Calu3 (cell line): ENCODE results near the gene ADA. TPM values are rescaled to one million over a fixed set of nuclear protein-coding genes. Genes with fewer than 3 reads are reported as not detected.

Experiments
- BruUV-seq: library from RNA; stranded (reverse); fragments of 400-500 nt; replicated peaks from 2 replicates; lab custom pipeline; 2021; lab: Mats Ljungman, UMichigan
- CTCF ChIA-PET: fragments of 300-600 bp; sonication (Branson Sonifier 250); formaldehyde crosslinking; loops from one replicate; lab custom pipeline; 2022; ENCODE audit warnings: antibody characterized with exemption; lab: Charles Lee
- DNase-seq: peaks from one replicate; pipeline ENCODE4 v3.0.0; 2022
- H3K27ac Mint-ChIP-seq: one replicate; pipeline ENCODE4 v1.8.0; 2022; ENCODE audit warnings: mixed read lengths; ENCODE audit not compliant: unreplicated experiment
- H3K27me3 Mint-ChIP-seq: one replicate; pipeline ENCODE4 v1.8.0; 2022; ENCODE audit warnings: mixed read lengths; ENCODE audit not compliant: unreplicated experiment
- H3K36me3 Mint-ChIP-seq: one replicate; pipeline ENCODE4 v1.8.0; 2022; ENCODE audit warnings: mild to moderate bottlenecking, moderate library complexity, mixed read lengths; ENCODE audit not compliant: insufficient read depth, unreplicated experiment
- H3K4me1 Mint-ChIP-seq: one replicate; pipeline ENCODE4 v1.8.0; 2022; ENCODE audit warnings: mild to moderate bottlenecking, low read depth, mixed read lengths; ENCODE audit not compliant: unreplicated experiment
- H3K4me3 Mint-ChIP-seq: one replicate; pipeline ENCODE4 v1.8.0; 2022; ENCODE audit warnings: mild to moderate bottlenecking, low read depth, moderate library complexity, mixed read lengths; ENCODE audit not compliant: unreplicated experiment
- H3K9me3 Mint-ChIP-seq: one replicate; pipeline ENCODE4 v1.8.0; 2022; ENCODE audit warnings: low read depth, mixed read lengths; ENCODE audit not compliant: unreplicated experiment
- intact Hi-C: fragments of 100-400 bp; cut with micrococcal nuclease; formaldehyde crosslinking; loops from one replicate; pipeline ENCODE4 v1.10.0; 2022; ENCODE audit not compliant: unreplicated experiment
- total RNA-seq: library from RNA; stranded (reverse); gene quantifications from 2 replicates; pipeline ENCODE4 v1.2.3, GENCODE V29; 2022
- TF ChIP-seq, protein P1 (sequence below): fragments of 200-600 bp; IDR thresholded peaks from one replicate; pipeline ENCODE4 v1.8.0; 2022; ENCODE audit warnings: antibody characterized with exemption; ENCODE audit not compliant: unreplicated experiment

ADA gene
- total RNA-seq, 1 experiment from 2014 or later, result 7.5 TPM

- BruUV-seq, result no TSS peak
- Mint-ChIP-seq H3K4me1 (peaks cover 19% of the 10 kb centered on the region), H3K36me3 (no peaks in the 10 kb centered on the region), H3K27ac (no peak overlapping the region), H3K27me3 (no peaks in the 10 kb centered on the region), H3K4me3 (no peak overlapping the region), H3K9me3 (no peaks in the 10 kb centered on the region)
- TF ChIP-seq, protein P1, sequence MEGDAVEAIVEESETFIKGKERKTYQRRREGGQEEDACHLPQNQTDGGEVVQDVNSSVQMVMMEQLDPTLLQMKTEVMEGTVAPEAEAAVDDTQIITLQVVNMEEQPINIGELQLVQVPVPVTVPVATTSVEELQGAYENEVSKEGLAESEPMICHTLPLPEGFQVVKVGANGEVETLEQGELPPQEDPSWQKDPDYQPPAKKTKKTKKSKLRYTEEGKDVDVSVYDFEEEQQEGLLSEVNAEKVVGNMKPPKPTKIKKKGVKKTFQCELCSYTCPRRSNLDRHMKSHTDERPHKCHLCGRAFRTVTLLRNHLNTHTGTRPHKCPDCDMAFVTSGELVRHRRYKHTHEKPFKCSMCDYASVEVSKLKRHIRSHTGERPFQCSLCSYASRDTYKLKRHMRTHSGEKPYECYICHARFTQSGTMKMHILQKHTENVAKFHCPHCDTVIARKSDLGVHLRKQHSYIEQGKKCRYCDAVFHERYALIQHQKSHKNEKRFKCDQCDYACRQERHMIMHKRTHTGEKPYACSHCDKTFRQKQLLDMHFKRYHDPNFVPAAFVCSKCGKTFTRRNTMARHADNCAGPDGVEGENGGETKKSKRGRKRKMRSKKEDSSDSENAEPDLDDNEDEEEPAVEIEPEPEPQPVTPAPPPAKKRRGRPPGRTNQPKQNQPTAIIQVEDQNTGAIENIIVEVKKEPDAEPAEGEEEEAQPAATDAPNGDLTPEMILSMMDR, result no peak
- intact Hi-C loops, result no loop called here
- no peak for DNase-seq
- CTCF ChIA-PET, result interaction anchor here (0.6 kb wide), 1 partner anchor 66 kb away, joined by 3 read pairs; no protein-coding TSS in a partner anchor
These were observed 13.8 kb downstream of the ADA start for GRCh38 chr20:44637522-44638372.

DNA sequence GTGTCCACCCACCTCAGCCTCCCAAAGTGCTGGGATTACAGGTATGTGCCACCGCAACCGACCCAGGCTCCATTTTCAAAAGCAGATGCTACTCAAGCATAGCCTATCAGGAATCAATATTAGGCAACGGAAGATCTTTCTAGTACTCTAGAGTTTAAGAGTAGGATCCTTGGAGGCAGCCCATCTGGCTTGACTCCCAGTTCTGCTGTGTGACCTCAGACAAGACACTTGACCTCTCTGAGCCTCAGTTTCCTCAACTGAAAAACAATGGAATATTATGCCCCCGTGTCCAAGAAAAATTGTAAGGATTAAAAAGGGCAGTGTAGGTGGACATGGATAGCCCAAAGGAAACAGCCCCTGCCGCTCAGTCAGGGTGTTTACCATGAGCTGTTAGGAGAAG is 14.5 kb downstream of the ADA start:
- peaks cover 12% of the 10 kb centered on the region for H3K4me1 Mint-ChIP-seq
- no peaks in the 10 kb centered on the region for H3K27me3 Mint-ChIP-seq
- CTCF ChIA-PET, result no interaction called here
- no peaks in the 10 kb centered on the region for H3K36me3 Mint-ChIP-seq
- H3K9me3 Mint-ChIP-seq, result no peaks in the 10 kb centered on the region
- H3K4me3 Mint-ChIP-seq, result no peak overlapping the region
- no peak overlapping the region for H3K27ac Mint-ChIP-seq
- no peak for DNase-seq
- intact Hi-C loops, result no loop called here
- BruUV-seq, result no TSS peak
- TF ChIP-seq, protein P1, result no peak

- TF ChIP-seq, protein P1, result no peak
- no peak overlapping the region for H3K4me3 Mint-ChIP-seq
- H3K9me3 Mint-ChIP-seq, result no peaks in the 10 kb centered on the region
- no peak for DNase-seq
- H3K27ac Mint-ChIP-seq, result no peak overlapping the region
- BruUV-seq, result no TSS peak
- H3K27me3 Mint-ChIP-seq, result peaks cover 11% of the 10 kb centered on the region
- no peaks in the 10 kb centered on the region for H3K36me3 Mint-ChIP-seq
- H3K4me1 Mint-ChIP-seq, result peaks cover 2% of the 10 kb centered on the region
- intact Hi-C loops, result no loop called here
- CTCF ChIA-PET, result interaction anchor here (0.8 kb wide), 1 partner anchor 48 kb away, joined by 3 read pairs; no protein-coding TSS in a partner anchor
These were observed 15.6 kb downstream of the ADA start for GRCh38 chr20:44635877-44636276.

- H3K9me3 Mint-ChIP-seq, result no peaks in the 10 kb centered on the region
- DNase-seq, result no peak
- no TSS peak for BruUV-seq
- no peak overlapping the region for H3K4me3 Mint-ChIP-seq
- H3K36me3 Mint-ChIP-seq, result no peaks in the 10 kb centered on the region
- no peaks in the 10 kb centered on the region for H3K4me1 Mint-ChIP-seq
- TF ChIP-seq, protein P1, result no peak
- H3K27me3 Mint-ChIP-seq, result peaks cover 12% of the 10 kb centered on the region
- intact Hi-C loops, result no loop called here
- CTCF ChIA-PET, result interaction anchor here (1.0 kb wide), 1 partner anchor 9 kb away, joined by 3 read pairs; no protein-coding TSS in a partner anchor
- H3K27ac Mint-ChIP-seq, result no peak overlapping the region
These were observed 17.5 kb downstream of the ADA start for GRCh38 chr20:44633872-44634600.
